Activated CD8-positive, alpha-beta T cell treated with anti-CD3 and anti-CD28 coated beads for 36 hours (primary cell): ENCODE measurements around the gene TSHR. TPM values are rescaled to one million over a fixed set of nuclear protein-coding genes. Genes with fewer than 3 reads are reported as not detected.

Experiments used
- ATAC-seq: fragments of 200-7000 bp; cut with Tn5 transposase; one replicate; pipeline ENCODE4 v1.10.0; 2021; ENCODE audit warnings: mild to moderate bottlenecking, moderate library complexity
- CTCF ChIA-PET: fragments of 350-600 bp; sonication (Branson Sonifier 250); formaldehyde crosslinking; loops from one replicate; lab custom pipeline; 2021; ENCODE audit warnings: antibody characterized with exemption; lab: Charles Lee
- POLR2A ChIA-PET: fragments of 350-600 bp; sonication (Branson Sonifier 250); formaldehyde crosslinking; loops from one replicate; lab custom pipeline; 2021; ENCODE audit warnings: antibody characterized with exemption; lab: Charles Lee
- DNase-seq: peaks from one replicate; pipeline ENCODE4 v3.0.0-alpha.2; 2020
- H3K27ac Mint-ChIP-seq: one replicate; pipeline ENCODE4 v1.8.0; 2021; ENCODE audit warnings: mild to moderate bottlenecking, mixed read lengths
- H3K27me3 Mint-ChIP-seq: one replicate; pipeline ENCODE4 v1.8.0; 2021; ENCODE audit warnings: mixed read lengths
- H3K36me3 Mint-ChIP-seq: one replicate; pipeline ENCODE4 v1.8.0; 2021; ENCODE audit warnings: low read depth, mixed read lengths
- H3K4me1 Mint-ChIP-seq: one replicate; pipeline ENCODE4 v1.8.0; 2021; ENCODE audit warnings: low read depth, mixed read lengths
- H3K4me3 Mint-ChIP-seq: one replicate; pipeline ENCODE4 v1.8.0; 2021; ENCODE audit warnings: mild to moderate bottlenecking, moderate library complexity, mixed read lengths
- H3K9me3 Mint-ChIP-seq: one replicate; pipeline ENCODE4 v1.8.0; 2021; ENCODE audit warnings: mixed read lengths
- intact Hi-C: fragments of 100-400 bp; cut with micrococcal nuclease; formaldehyde crosslinking; loops from one replicate; pipeline ENCODE4 v1.10.0; 2022
- total RNA-seq, 2 experiments: library from RNA; stranded (reverse); gene quantifications; one replicate each; pipeline ENCODE4 v1.2.3, GENCODE V29; 2021
- TF ChIP-seq, protein P1 (sequence below): fragments of 200-600 bp; IDR thresholded peaks from one replicate; pipeline ENCODE4 v1.8.0; 2022; ENCODE audit warnings: antibody characterized with exemption, mild to moderate bottlenecking

Gene TSHR
- total RNA-seq, 2 experiments from 2014 or later, result 0.31 TPM; not detected in 1

DNA sequence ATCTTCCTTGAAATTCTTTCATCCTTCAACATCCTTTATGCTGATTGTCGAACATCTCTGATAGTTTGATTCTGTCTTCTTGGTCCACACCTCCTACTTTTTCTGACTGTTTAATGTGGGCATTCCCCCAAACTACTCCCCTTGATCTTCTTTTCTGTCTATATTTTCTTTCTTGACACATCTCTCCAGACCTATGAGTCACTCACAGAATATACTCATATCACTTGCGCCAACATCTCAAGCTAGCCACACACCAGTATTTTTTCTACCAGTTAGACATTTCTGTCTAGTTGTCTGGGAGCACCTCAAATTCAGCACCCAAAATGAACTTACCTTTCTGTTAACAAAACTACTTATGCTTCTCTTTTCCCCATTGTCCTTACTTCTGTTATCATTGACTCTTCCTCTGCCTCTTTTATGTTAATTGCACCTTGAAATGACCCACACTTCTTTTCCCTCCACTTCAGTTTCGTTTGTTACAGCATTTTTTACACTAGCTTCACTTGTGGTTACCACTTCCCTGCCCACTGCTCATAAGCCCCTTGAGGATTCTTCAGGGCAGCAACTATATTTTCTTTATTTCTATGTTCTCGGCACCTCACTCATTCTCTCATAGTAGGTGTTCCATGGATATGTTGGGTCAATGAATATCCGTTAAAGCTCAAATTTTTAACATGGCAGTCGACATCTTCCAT lies 33.5 kb downstream of the TSHR start:
- no peak overlapping the region for H3K4me3 Mint-ChIP-seq
- H3K9me3 Mint-ChIP-seq, result no peaks in the 10 kb centered on the region
- ATAC-seq (peak; percentile 95), DNase-seq (peak; percentile 28)
- TF ChIP-seq, protein P1, sequence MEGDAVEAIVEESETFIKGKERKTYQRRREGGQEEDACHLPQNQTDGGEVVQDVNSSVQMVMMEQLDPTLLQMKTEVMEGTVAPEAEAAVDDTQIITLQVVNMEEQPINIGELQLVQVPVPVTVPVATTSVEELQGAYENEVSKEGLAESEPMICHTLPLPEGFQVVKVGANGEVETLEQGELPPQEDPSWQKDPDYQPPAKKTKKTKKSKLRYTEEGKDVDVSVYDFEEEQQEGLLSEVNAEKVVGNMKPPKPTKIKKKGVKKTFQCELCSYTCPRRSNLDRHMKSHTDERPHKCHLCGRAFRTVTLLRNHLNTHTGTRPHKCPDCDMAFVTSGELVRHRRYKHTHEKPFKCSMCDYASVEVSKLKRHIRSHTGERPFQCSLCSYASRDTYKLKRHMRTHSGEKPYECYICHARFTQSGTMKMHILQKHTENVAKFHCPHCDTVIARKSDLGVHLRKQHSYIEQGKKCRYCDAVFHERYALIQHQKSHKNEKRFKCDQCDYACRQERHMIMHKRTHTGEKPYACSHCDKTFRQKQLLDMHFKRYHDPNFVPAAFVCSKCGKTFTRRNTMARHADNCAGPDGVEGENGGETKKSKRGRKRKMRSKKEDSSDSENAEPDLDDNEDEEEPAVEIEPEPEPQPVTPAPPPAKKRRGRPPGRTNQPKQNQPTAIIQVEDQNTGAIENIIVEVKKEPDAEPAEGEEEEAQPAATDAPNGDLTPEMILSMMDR, result no peak
- ChIA-PET POLR2A (interaction anchor here (0.7 to 0.9 kb wide), 2 partner anchors 29 to 37 kb away, joined by 3 read pairs; no protein-coding TSS in a partner anchor), CTCF (interaction anchor here (0.6 to 12.4 kb wide), 15 partner anchors 10 to 317 kb away, joined by 3 to 194 read pairs (median 5); partner anchors contain the start of genes CEP128 and TSHR)
- intact Hi-C loops, result no loop called here
- peaks cover 8% of the 10 kb centered on the region for H3K27me3 Mint-ChIP-seq
- no peak overlapping the region for H3K27ac Mint-ChIP-seq
- H3K4me1 Mint-ChIP-seq, result no peaks in the 10 kb centered on the region
- no peaks in the 10 kb centered on the region for H3K36me3 Mint-ChIP-seq

GRCh38 chr14:80992580-80992979 lies 37.2 kb downstream of the TSHR start:
- Mint-ChIP-seq H3K27ac (no peak overlapping the region), H3K9me3 (no peaks in the 10 kb centered on the region), H3K4me1 (peaks cover 4% of the 10 kb centered on the region), H3K4me3 (no peak overlapping the region), H3K27me3 (peaks cover 19% of the 10 kb centered on the region), H3K36me3 (no peaks in the 10 kb centered on the region)
- ATAC-seq, result no peak
- POLR2A ChIA-PET, result interaction anchor here (1.2 kb wide), 1 partner anchor 62 kb away, joined by 3 read pairs; no protein-coding TSS in a partner anchor
- CTCF ChIA-PET, result interaction anchor here (1.0 to 1.2 kb wide), 3 partner anchors 37 to 180 kb away, joined by 3 read pairs; partner anchors contain the start of gene TSHR
- intact Hi-C loops, result no loop called here
- TF ChIP-seq, protein P1, result no peak
- DNase-seq, result no peak

DNA sequence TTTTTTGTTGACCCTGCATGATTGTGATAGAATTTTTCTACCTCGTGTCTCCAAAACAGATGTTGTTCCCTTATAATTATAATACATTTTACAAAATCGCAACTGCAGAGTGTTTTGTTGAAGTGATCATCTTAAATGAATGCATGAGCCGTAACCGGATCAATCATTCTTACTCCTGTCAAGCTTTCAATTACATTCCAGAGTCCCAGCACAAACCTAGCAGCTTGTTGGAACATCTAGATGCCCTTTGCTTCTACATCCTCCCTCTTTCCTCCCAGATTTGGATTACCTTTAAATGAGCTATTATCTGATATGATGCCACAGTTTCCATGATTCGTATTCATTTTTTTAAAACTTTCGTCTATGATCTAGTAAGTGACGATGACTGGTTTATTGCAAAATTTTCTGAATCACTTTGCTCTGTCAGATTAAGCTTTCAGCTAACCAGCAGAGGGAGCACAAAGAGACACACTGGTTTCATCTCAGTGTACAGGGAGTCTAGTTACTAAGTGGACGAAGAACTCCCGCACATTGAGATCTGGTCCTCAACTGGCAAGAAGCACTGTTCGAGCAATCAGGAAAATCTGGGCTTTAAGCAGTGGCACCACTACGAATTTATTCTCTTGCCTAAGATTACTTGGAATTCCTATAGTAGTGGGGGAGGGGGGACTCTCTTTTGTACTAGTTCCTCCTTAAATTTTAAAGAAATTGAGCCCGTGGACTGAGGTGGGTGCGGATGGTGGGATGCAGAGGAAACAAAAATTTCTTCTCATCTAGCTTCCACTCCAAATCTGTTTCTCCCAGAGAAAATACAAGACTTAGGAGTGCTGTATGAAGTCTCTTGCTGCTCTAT lies 40.9 kb downstream of the TSHR start:
- Mint-ChIP-seq H3K27ac (no peak overlapping the region), H3K4me3 (no peak overlapping the region), H3K9me3 (no peaks in the 10 kb centered on the region), H3K27me3 (peaks cover 21% of the 10 kb centered on the region), H3K36me3 (no peaks in the 10 kb centered on the region), H3K4me1 (peaks cover 4% of the 10 kb centered on the region)
- DNase-seq (peak; percentile 28), ATAC-seq (peak; percentile 90)
- ChIA-PET CTCF (interaction anchor here (0.6 to 5.6 kb wide), 39 partner anchors 8 to 469 kb away, joined by 3 to 53 read pairs (median 4); partner anchors contain the start of genes CEP128 and TSHR), POLR2A (interaction anchor here (1.0 kb wide), 1 partner anchor 26 kb away, joined by 4 read pairs; no protein-coding TSS in a partner anchor)
- intact Hi-C loops, result loop anchor here (2.0 kb wide), 1 partner anchor 169 kb away; no protein-coding TSS in a partner anchor
- TF ChIP-seq, protein P1, result peak; percentile 44

- H3K27ac Mint-ChIP-seq, result no peak overlapping the region
- H3K27me3 Mint-ChIP-seq, result peaks cover 13% of the 10 kb centered on the region
- no peak for ATAC-seq
- intact Hi-C loops, result no loop called here
- TF ChIP-seq, protein P1, result no peak
- no peaks in the 10 kb centered on the region for H3K9me3 Mint-ChIP-seq
- H3K36me3 Mint-ChIP-seq, result no peaks in the 10 kb centered on the region
- CTCF ChIA-PET, result interaction anchor here (5.6 kb wide), 1 partner anchor 14 kb away, joined by 53 read pairs; no protein-coding TSS in a partner anchor
- no peak overlapping the region for H3K4me3 Mint-ChIP-seq
- POLR2A ChIA-PET, result no interaction called here
- H3K4me1 Mint-ChIP-seq, result no peaks in the 10 kb centered on the region
- no peak for DNase-seq
Measured at GRCh38 chr14:81001447-81001846, 46.0 kb downstream of the TSHR start.
